A549 (cell line): ENCODE measurements around the gene LRRC7. TPM values are rescaled to one million over a fixed set of nuclear protein-coding genes. Genes with fewer than 3 reads are reported as not detected.

Source experiments
- ATAC-seq, 2 experiments: fragments of 200-7000 bp in 1 of 2; fragments of >200 bp in 1 of 2; cut with Nextera tagmentation in 1 of 2; cut with Tn5 transposase in 1 of 2; 3 replicates each; pipeline versions ENCODE4 v1.8.0 to v1.9.1; 2018 to 2020; ENCODE audit warnings: mild to moderate bottlenecking in 1 of 2, moderate library complexity in 1 of 2
- CTCF ChIA-PET: fragments of 300-600 bp; sonication (Branson Sonifier 250); formaldehyde crosslinking; extraction: SDS; loops from one replicate; lab custom pipeline; 2021; ENCODE audit warnings: antibody characterized with exemption, inconsistent platforms; lab: Yijun Ruan, JAX
- POLR2A ChIA-PET: fragments of 350-600 bp; formaldehyde crosslinking; extraction: SDS; loops from one replicate; lab custom pipeline; 2021; ENCODE audit warnings: antibody characterized with exemption, inconsistent platforms; lab: Yijun Ruan, JAX
- DNase-seq, 2 experiments: peaks; one replicate each; pipeline versions ENCODE4 v3.0.0 to v3.0.0-alpha.2; 2011 to 2016; ENCODE audit warnings: low read depth in 1 of 2, low spot score in 1 of 2
- FAIRE-seq: peaks from 2 replicates; lab custom pipeline; 2011; peaks lifted over from hg19 to GRCh38; lab: Jason Lieb, UNC
- H3K27ac ChIP-seq, 2 experiments: fragments of >200 bp; sonication (Bioruptor Twin); formaldehyde crosslinking; 3 replicates each; pipeline ENCODE4 v1.5.1; 2016 to 2017
- H3K4me1 ChIP-seq: fragments of >200 bp; sonication (Bioruptor Twin); formaldehyde crosslinking; 3 replicates; pipeline ENCODE4 v1.6.1; 2016
- H3K4me2 ChIP-seq: fragments of >200 bp; sonication (Bioruptor Twin); formaldehyde crosslinking; 3 replicates; pipeline ENCODE4 v1.6.1; 2016
- H3K4me3 ChIP-seq: fragments of >200 bp; sonication (Bioruptor Twin); formaldehyde crosslinking; 3 replicates; pipeline ENCODE4 v1.5.1; 2016
- H3K9me3 ChIP-seq: fragments of >200 bp; sonication (Bioruptor Twin); formaldehyde crosslinking; 3 replicates; pipeline ENCODE4 v1.6.1; 2016
- BCL3 ChIP-seq: fragments of >200 bp; sonication (Bioruptor Twin); formaldehyde crosslinking; IDR thresholded peaks from 3 replicates; pipeline ENCODE4 v1.6.1; 2016
- BHLHE40 ChIP-seq: IDR thresholded peaks from 2 replicates; pipeline ENCODE4 v1.6.1; 2012; ENCODE audit warnings: low read depth, low read length, inconsistent platforms
- CBX2 ChIP-seq: fragments of 200-600 bp; sonication (generic); IDR thresholded peaks from 2 replicates; pipeline ENCODE4 v1.6.1; 2016; ENCODE audit warnings: low read depth, mild to moderate bottlenecking, borderline replicate concordance
- CEBPB ChIP-seq, 2 experiments: fragments of >200 bp in 1 of 2; sonication (Bioruptor Twin) in 1 of 2; formaldehyde crosslinking in 1 of 2; IDR thresholded peaks; 2 replicates each; pipeline ENCODE4 v1.6.1; 2012 to 2016
- CHD4 ChIP-seq: fragments of 200-600 bp; sonication (generic); IDR thresholded peaks from 2 replicates; pipeline ENCODE4 v1.6.1; 2016; ENCODE audit warnings: antibody characterized with exemption, mild to moderate bottlenecking, borderline replicate concordance
- EHF ChIP-seq: fragments of 250-450 bp; sonication (Bioruptor Pico); IDR thresholded peaks from 2 replicates; pipeline ENCODE4 v1.5.0; 2020; ENCODE audit warnings: mild to moderate bottlenecking
- ESRRA ChIP-seq: fragments of 150-350 bp; IDR thresholded peaks from 2 replicates; pipeline ENCODE4 v1.6.1; 2014; ENCODE audit warnings: mild to moderate bottlenecking, low read length, borderline replicate concordance
- FOSL2 ChIP-seq, 2 experiments: fragments of 450-650 bp in 1 of 2; fragments of >200 bp in 1 of 2; sonication (Bioruptor Twin) in 1 of 2; formaldehyde crosslinking; IDR thresholded peaks; 2 replicates each; pipeline versions ENCODE4 v1.5.0 to v1.6.1; 2016 to 2020; ENCODE audit warnings: mild to moderate bottlenecking in 1 of 2, moderate library complexity in 1 of 2
- HMGXB4 ChIP-seq: fragments of 250-450 bp; sonication (Bioruptor Pico); IDR thresholded peaks from 2 replicates; pipeline ENCODE4 v1.5.0; 2021; ENCODE audit warnings: mild to moderate bottlenecking, moderate library complexity, borderline replicate concordance
- HOXB13 ChIP-seq: fragments of 250-450 bp; sonication (Bioruptor Pico); IDR thresholded peaks from 2 replicates; pipeline ENCODE4 v1.5.0; 2020; ENCODE audit warnings: low read depth, mild to moderate bottlenecking, moderate library complexity
- HOXB5 ChIP-seq: fragments of 250-450 bp; sonication (Bioruptor Pico); IDR thresholded peaks from 2 replicates; pipeline ENCODE4 v1.5.0; 2020; ENCODE audit warnings: mild to moderate bottlenecking, moderate library complexity
- JUNB ChIP-seq: fragments of >200 bp; sonication (Bioruptor Twin); formaldehyde crosslinking; IDR thresholded peaks from 2 replicates; pipeline ENCODE4 v1.6.1; 2016
- KDM5A ChIP-seq: fragments of 200-600 bp; sonication (generic); IDR thresholded peaks from 2 replicates; pipeline ENCODE4 v1.6.1; 2016; ENCODE audit warnings: antibody characterized with exemption, mild to moderate bottlenecking
- MYC ChIP-seq: IDR thresholded peaks from 2 replicates; pipeline ENCODE4 v1.6.1; 2012; ENCODE audit warnings: mild to moderate bottlenecking, inconsistent platforms, low read length, improper control_type of control experiment, borderline replicate concordance
- NR3C1 ChIP-seq: fragments of >200 bp; sonication (Bioruptor Twin); formaldehyde crosslinking; IDR thresholded peaks from 3 replicates; pipeline ENCODE4 v1.6.1; 2017
- PHF8 ChIP-seq: fragments of 200-600 bp; sonication (generic); IDR thresholded peaks from 2 replicates; pipeline ENCODE4 v1.6.1; 2016; ENCODE audit warnings: low read depth, mild to moderate bottlenecking, antibody characterized with exemption, moderate library complexity, borderline replicate concordance
- POLR2A ChIP-seq: IDR thresholded peaks from 2 replicates; pipeline ENCODE4 v1.6.1; 2012; ENCODE audit warnings: mild to moderate bottlenecking, low read length
- RAD21 ChIP-seq, 2 experiments: fragments of >200 bp in 1 of 2; sonication (Bioruptor Twin) in 1 of 2; formaldehyde crosslinking in 1 of 2; IDR thresholded peaks in 1 of 2; conservative IDR thresholded peaks in 1 of 2; 2 replicates in 1 of 2; 3 replicates in 1 of 2; pipeline ENCODE4 v1.6.1; 2012 to 2018; ENCODE audit warnings: inconsistent platforms in 1 of 2
- RNF2 ChIP-seq: fragments of 200-600 bp; sonication (generic); IDR thresholded peaks from 2 replicates; pipeline ENCODE4 v1.6.1; 2016; ENCODE audit warnings: low read depth, mild to moderate bottlenecking, antibody characterized with exemption, moderate library complexity, borderline replicate concordance
- USF2 ChIP-seq: fragments of 450-650 bp; IDR thresholded peaks from 2 replicates; pipeline ENCODE4 v1.6.1; 2014; ENCODE audit warnings: antibody characterized with exemption
- ZFP36 ChIP-seq: fragments of 450-650 bp; IDR thresholded peaks from 2 replicates; pipeline ENCODE4 v1.6.1; 2014; ENCODE audit warnings: borderline replicate concordance; ENCODE audit not compliant: partially characterized antibody
- ZNF302 ChIP-seq: fragments of 250-450 bp; sonication (Bioruptor Pico); IDR thresholded peaks from 2 replicates; pipeline ENCODE4 v1.9.0; 2021; ENCODE audit warnings: inconsistent platforms, mild to moderate bottlenecking, moderate library complexity
- WGBS: methylation state at CpG from one replicate; pipeline ENCODE4 v1.1.6; 2017; ENCODE audit errors: missing lambda C conversion rate; 5-methylcytosine and 5-hydroxymethylcytosine counted together
- polyA minus RNA-seq: library from RNA; depleted of rRNA, polyadenylated mRNA; stranded (reverse); fragments of >200 nt; gene quantifications from 2 replicates; pipeline ENCODE4 v1.2.3, GENCODE V29; 2011; rRNA and poly(A)+ RNA removed
- polyA plus RNA-seq, 4 experiments: library from polyadenylated mRNA; depleted of rRNA in 3 of 4; stranded (reverse); fragments of >200 nt; fragmentation: RNase III in 1 of 4; extraction: RNeasy Plus Mini Kit Qiagen cat#74134 plus additional on column Dnase treatment in 1 of 4; gene quantifications; 2 replicates in 3 of 4; 3 replicates in 1 of 4; pipeline ENCODE4 v1.2.3, GENCODE V29; 2011 to 2017

The LRRC7 gene
- polyA plus RNA-seq (2011; rRNA removed): not detected in 2 replicates
- not detected in 2 replicates for polyA plus RNA-seq (2012; cell fraction: cytosol; rRNA removed)
- not detected in 2 replicates for polyA plus RNA-seq (2012; cell fraction: nucleus; rRNA removed)
- not detected in 3 replicates for polyA plus RNA-seq (2017; fragmentation: RNase III; extraction: RNeasy Plus Mini Kit Qiagen cat#74134 plus additional on column Dnase treatment)
- polyA minus RNA-seq: not detected in 2 replicates

GRCh38 chr1:69567652-69568420, at the start of gene LRRC7:
LRRC7 (plus strand) TSS chr1:69567922; CDS start chr1:69568640, 718 bp downstream.
- Histone ChIP-seq H3K4me2 (peak within 1 kb of the TSS; percentile 95), H3K27ac (no peak within 1 kb of the TSS), H3K4me3 (peak within 1 kb of the TSS; percentile 41), H3K4me1 (peaks cover 7% of the 10 kb centered on the region; the same call in 1 of the 3 replicates), H3K9me3 (no peaks in the 10 kb centered on the region)
- 0% methylated on average over 5 of the region's 62 CpGs for WGBS
- DNase-seq (no peak), ATAC-seq (peak; percentile 48 to 67), FAIRE-seq (no peak)
- POLR2A ChIA-PET: no interaction called here
- TF ChIP-seq CBX2 (no peak), FOSL2 (IDR thresholded peaks at IDR 0.05) (no peak), FOSL2 (CRISPR knock-in tag; IDR thresholded peaks at IDR 0.05) (no peak), NR3C1 (no peak), PHF8 (no peak), POLR2A (no peak), BHLHE40 (no peak), CHD4 (no peak), ZFP36 (no peak), HMGXB4 (CRISPR knock-in tag) (no peak), JUNB (no peak), EHF (CRISPR knock-in tag) (no peak), RNF2 (no peak), ESRRA (no peak), HOXB5 (CRISPR knock-in tag) (no peak), RAD21 (conservative IDR thresholded peaks at IDR 0.05 in 1 of 2, IDR thresholded peaks at IDR 0.05 in 1 of 2) (no peak), USF2 (no peak), HOXB13 (no peak), MYC (no peak), CEBPB (IDR thresholded peaks at IDR 0.05) (no peak)
- CTCF ChIA-PET: no interaction called here

- Histone ChIP-seq H3K27ac (no peak overlapping the region), H3K9me3 (no peaks in the 10 kb centered on the region), H3K4me1 (no peaks in the 10 kb centered on the region), H3K4me2 (no peak overlapping the region)
- DNase-seq: no peak
- CTCF ChIA-PET: no interaction called here
- 6% methylated on average over 3 of the region's 3 CpGs for WGBS
- TF ChIP-seq ZNF302 (CRISPR knock-in tag): no peak
- no peak for TF ChIP-seq KDM5A
- TF ChIP-seq BCL3: no peak
- TF ChIP-seq NR3C1: no peak
- no peak for TF ChIP-seq RAD21 (conservative IDR thresholded peaks at IDR 0.05 in 1 of 2, IDR thresholded peaks at IDR 0.05 in 1 of 2)
- no peak for TF ChIP-seq POLR2A
- TF ChIP-seq, all 56 proteins: peak for 0
- FAIRE-seq (no peak), ATAC-seq (no peak)
- POLR2A ChIA-PET: no interaction called here
- H3K4me3 ChIP-seq: no peak overlapping the region
These were observed 48.7 kb upstream of the LRRC7 start for GRCh38 chr1:69519006-69519405.
